Neuronal stem cell (in vitro differentiated cells): ENCODE measurements around the gene CA9.
A peak's percentile ranks its signal among the peaks of the same experiment; 100 is the strongest.

Source experiments
- DNase-seq: peaks from one replicate; pipeline ENCODE4 v3.0.0-alpha.2; 2013; ENCODE audit warnings: low spot score
- H2AFZ ChIP-seq: one replicate; pipeline ENCODE4 v1.6.1; 2013; ENCODE audit warnings: mild to moderate bottlenecking, low read length, inconsistent platforms
- H2AK5ac ChIP-seq: 2 replicates; pipeline ENCODE4 v1.6.1; 2013; ENCODE audit warnings: low read depth, mild to moderate bottlenecking, inconsistent platforms, low read length, moderate library complexity, mixed read lengths
- H2BK120ac ChIP-seq: 2 replicates; pipeline ENCODE4 v1.6.1; 2013; ENCODE audit warnings: low read depth, mild to moderate bottlenecking, inconsistent platforms, low read length, moderate library complexity, mixed read lengths
- H2BK12ac ChIP-seq: one replicate; pipeline ENCODE4 v1.6.1; 2013; ENCODE audit warnings: low read length, inconsistent platforms
- H2BK15ac ChIP-seq: 2 replicates; pipeline ENCODE4 v1.6.1; 2013; ENCODE audit warnings: mild to moderate bottlenecking, low read length, inconsistent platforms, mixed read lengths
- H2BK5ac ChIP-seq: one replicate; pipeline ENCODE4 v1.6.1; 2013; ENCODE audit warnings: inconsistent platforms, mild to moderate bottlenecking, low read length, moderate library complexity
- H3K14ac ChIP-seq: one replicate; pipeline ENCODE4 v1.6.1; 2013; ENCODE audit warnings: low read length, inconsistent platforms
- H3K18ac ChIP-seq: 2 replicates; pipeline ENCODE4 v1.6.1; 2013; ENCODE audit warnings: low read length, inconsistent platforms
- H3K23ac ChIP-seq: 2 replicates; pipeline ENCODE4 v1.6.1; 2013; ENCODE audit warnings: low read depth, mild to moderate bottlenecking, mixed read lengths, low read length, inconsistent platforms; ENCODE audit not compliant: poor library complexity
- H3K27ac ChIP-seq: replicated peaks from 3 replicates; pipeline ENCODE4 v1.5.1; 2013; ENCODE audit warnings: low read length, inconsistent platforms
- H3K27me3 ChIP-seq, 3 experiments: 2 replicates each; pipeline ENCODE4 v1.6.1; 2013; ENCODE audit warnings: low read length in 3 of 3, mild to moderate bottlenecking in 2 of 3, inconsistent platforms in 1 of 3, low read depth in 1 of 3, mixed read lengths in 1 of 3, moderate library complexity in 1 of 3; ENCODE audit not compliant: control insufficient read depth in 3 of 3, insufficient read depth in 3 of 3
- H3K36me3 ChIP-seq, 2 donors: replicated peaks in 1 of 2; 2 replicates each; pipeline ENCODE4 v1.6.1; 2013; ENCODE audit warnings: low read length in 2 of 2; ENCODE audit not compliant: control insufficient read depth in 2 of 2, insufficient read depth in 2 of 2
- H3K4ac ChIP-seq: 2 replicates; pipeline ENCODE4 v1.6.1; 2013; ENCODE audit warnings: inconsistent platforms, mild to moderate bottlenecking, low read length, moderate library complexity
- H3K4me1 ChIP-seq, 2 donors: 1 replicate in 1 of 2; 2 replicates in 1 of 2; pipeline ENCODE4 v1.6.1; 2013; ENCODE audit warnings: low read length in 2 of 2, low read depth in 1 of 2; ENCODE audit not compliant: control insufficient read depth in 2 of 2, insufficient read depth in 1 of 2
- H3K4me2 ChIP-seq: one replicate; pipeline ENCODE4 v1.6.1; 2013; ENCODE audit warnings: mild to moderate bottlenecking, low read length, inconsistent platforms; ENCODE audit not compliant: insufficient read depth, poor library complexity, severe bottlenecking
- H3K4me3 ChIP-seq, 2 donors: 2 replicates each; pipeline ENCODE4 v1.5.1; 2013; ENCODE audit warnings: low read length in 2 of 2, mild to moderate bottlenecking in 2 of 2, inconsistent platforms in 1 of 2, moderate library complexity in 1 of 2
- H3K79me1 ChIP-seq: one replicate; pipeline ENCODE4 v1.6.1; 2013; ENCODE audit warnings: low read depth, mild to moderate bottlenecking, inconsistent platforms, low read length, moderate library complexity
- H3K9ac ChIP-seq: one replicate; pipeline ENCODE4 v1.6.1; 2013; ENCODE audit warnings: mild to moderate bottlenecking, low read depth, low read length, inconsistent platforms; ENCODE audit not compliant: poor library complexity
- H3K9me3 ChIP-seq, 2 donors: replicated peaks in 1 of 2; 2 replicates each; pipeline versions ENCODE3 to v1.6.1; 2013; ENCODE audit warnings: low read length in 2 of 2, mild to moderate bottlenecking in 2 of 2, inconsistent platforms in 1 of 2, low read depth in 1 of 2, mixed read lengths in 1 of 2, moderate library complexity in 1 of 2; ENCODE audit not compliant: control insufficient read depth in 2 of 2, insufficient read depth in 1 of 2
- H4K8ac ChIP-seq: one replicate; pipeline ENCODE4 v1.6.1; 2013; ENCODE audit warnings: low read depth, mild to moderate bottlenecking, inconsistent platforms, low read length, moderate library complexity
- H4K91ac ChIP-seq: one replicate; pipeline ENCODE4 v1.6.1; 2013; ENCODE audit warnings: low read length, low read depth, mild to moderate bottlenecking, inconsistent platforms; ENCODE audit not compliant: poor library complexity
- WGBS, 2 donors: extraction: QIAGEN DNeasy Blood & Tissue Kit; methylation state at CpG; one replicate each; pipeline ENCODE4 v1.1.7; 2013; ENCODE audit warnings: missing lambda C conversion rate in 2 of 2, mixed read lengths in 1 of 2; ENCODE audit not compliant: insufficient read length in 2 of 2, insufficient replicate concordance in 1 of 2; ENCODE audit errors: extremely low coverage in 2 of 2; 5-methylcytosine and 5-hydroxymethylcytosine counted together

CA9 gene

GRCh38 chr9:35662437-35662836 lies 11.3 kb upstream of the CA9 start:
- Histone ChIP-seq H3K4me2 (no peak overlapping the region), H2BK12ac (no peak overlapping the region), H4K8ac (no peak overlapping the region), H2BK5ac (no peak overlapping the region), H3K14ac (no peak overlapping the region), H3K23ac (no peak overlapping the region), H3K4me1 (peaks cover 7 to 13% of the 10 kb centered on the region in 2 donors), H3K9ac (peak overlapping the region; percentile 25), H3K79me1 (peaks cover 8% of the 10 kb centered on the region), H3K27ac (no peak overlapping the region), H3K4me3 (no peak overlapping the region), H3K9me3 (no peaks in the 10 kb centered on the region), H3K36me3 (peaks cover 27 to 42% of the 10 kb centered on the region in 2 donors), H4K91ac (no peak overlapping the region), H2AK5ac (peak overlapping the region; percentile 64), H3K18ac (no peak overlapping the region), H2AFZ (no peak overlapping the region), H2BK120ac (no peak overlapping the region), H3K27me3 (no peaks in the 10 kb centered on the region), H3K4ac (no peak overlapping the region), H2BK15ac (no peak overlapping the region)
- no CpG with 5 or more reads among the region's 7 CpGs for WGBS, 2 donors
- no peak for DNase-seq

GRCh38 chr9:35664531-35665470 lies 8.9 kb upstream of the CA9 start, which contains the start of gene ARHGEF39:
Gene ARHGEF39 (minus strand): TSS chr9:35665195. CDS start chr9:35665169, 26 bp downstream.
- no peak within 1 kb of the TSS for H3K4ac ChIP-seq
- peak within 1 kb of the TSS; percentile 11 for H2BK15ac ChIP-seq
- H3K4me1 ChIP-seq = peaks cover 5 to 13% of the 10 kb centered on the region in 2 donors
- peak within 1 kb of the TSS; percentile 76 to 94 for H3K4me3 ChIP-seq
- H2BK120ac ChIP-seq = no peak within 1 kb of the TSS
- H2BK12ac ChIP-seq = no peak within 1 kb of the TSS
- H2AK5ac ChIP-seq = peak within 1 kb of the TSS; percentile 94
- H2AFZ ChIP-seq = peak within 1 kb of the TSS; percentile 94
- no CpG with 5 or more reads among the region's 58 CpGs for WGBS, 2 donors
- H3K9me3 ChIP-seq = peaks cover 0 to 3% of the 10 kb centered on the region in 2 donors
- H4K8ac ChIP-seq = no peak within 1 kb of the TSS
- peak within 1 kb of the TSS; percentile 75 for H3K4me2 ChIP-seq
- peaks cover 0 to 4% (median 0%) of the 10 kb centered on the region in 3 experiments for H3K27me3 ChIP-seq
- peaks cover 27 to 39% of the 10 kb centered on the region in 2 donors for H3K36me3 ChIP-seq
- H3K27ac ChIP-seq = no peak within 1 kb of the TSS
- H3K79me1 ChIP-seq = peaks cover 8% of the 10 kb centered on the region
- H3K18ac ChIP-seq = peak within 1 kb of the TSS; percentile 98
- peak; percentile 75 for DNase-seq
- peak within 1 kb of the TSS; percentile 86 for H3K23ac ChIP-seq
- H3K9ac ChIP-seq = peak within 1 kb of the TSS; percentile 92
- H4K91ac ChIP-seq = no peak within 1 kb of the TSS
- H3K14ac ChIP-seq = no peak within 1 kb of the TSS
- H2BK5ac ChIP-seq = no peak within 1 kb of the TSS

DNA sequence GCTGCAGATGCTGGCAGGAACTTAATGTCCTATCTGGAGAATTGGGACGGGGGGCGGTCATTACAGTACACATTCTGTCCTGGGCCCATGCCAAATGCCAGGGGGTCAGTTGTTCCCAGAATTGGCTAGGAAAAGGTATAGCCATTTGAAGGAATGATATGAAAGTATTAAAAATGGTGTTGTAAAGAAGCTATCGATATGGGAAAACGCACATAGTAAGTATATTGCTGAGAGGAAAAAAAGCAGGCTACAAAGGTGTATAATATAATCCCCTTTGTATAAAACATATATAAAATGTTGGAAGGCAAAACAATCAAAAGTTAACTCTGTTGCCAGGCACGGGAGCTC lies 8.3 kb upstream of the CA9 start:
- Histone ChIP-seq H3K27ac (no peak overlapping the region), H3K9ac (no peak overlapping the region), H3K4me1 (peaks cover 5 to 13% of the 10 kb centered on the region in 2 donors), H3K4me3 (peak overlapping the region; percentile 76 to 94), H3K14ac (no peak overlapping the region), H3K18ac (peak overlapping the region; percentile 72), H3K79me1 (peaks cover 8% of the 10 kb centered on the region), H3K36me3 (peaks cover 23 to 34% of the 10 kb centered on the region in 2 donors), H2BK5ac (no peak overlapping the region), H3K9me3 (peaks cover 0 to 3% of the 10 kb centered on the region in 2 donors), H2BK15ac (no peak overlapping the region), H4K91ac (no peak overlapping the region), H3K4me2 (peak overlapping the region; percentile 54), H2AFZ (peak overlapping the region; percentile 94), H2AK5ac (peak overlapping the region; percentile 51), H2BK12ac (no peak overlapping the region), H3K4ac (no peak overlapping the region), H2BK120ac (no peak overlapping the region), H4K8ac (no peak overlapping the region), H3K23ac (peak overlapping the region; percentile 86), H3K27me3 (peaks cover 0 to 4% (median 0%) of the 10 kb centered on the region in 3 experiments)
- WGBS, 2 donors = 100% methylated on average over 2 of the region's 5 CpGs; no CpG with 5 or more reads in 1 of the 2 donors
- no peak for DNase-seq

DNA sequence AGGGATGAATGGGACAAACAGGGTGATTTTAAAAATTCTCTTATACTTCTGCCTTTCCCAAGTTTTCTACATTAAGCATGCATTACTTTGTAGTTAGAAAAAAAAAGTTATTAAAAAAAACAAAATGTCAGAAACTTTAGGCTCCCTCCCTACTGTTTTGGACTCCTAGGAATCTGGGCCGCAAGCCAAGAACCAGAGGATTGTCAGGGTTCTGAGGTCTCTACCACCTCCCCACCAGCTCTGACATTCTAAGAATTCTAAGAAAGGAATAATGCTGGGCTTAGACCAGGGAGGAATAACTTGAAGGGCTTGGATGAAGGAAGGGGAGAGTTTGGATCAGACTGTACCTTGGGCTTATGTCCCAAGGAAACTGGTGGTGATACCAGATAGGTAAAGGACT lies 7.7 kb upstream of the CA9 start:
- Histone ChIP-seq H2BK5ac (no peak overlapping the region), H3K18ac (no peak overlapping the region), H3K27ac (no peak overlapping the region), H3K23ac (no peak overlapping the region), H3K4me1 (peaks cover 5 to 13% of the 10 kb centered on the region in 2 donors), H2BK12ac (no peak overlapping the region), H2AK5ac (peak overlapping the region; percentile 1), H3K36me3 (peaks cover 17 to 28% of the 10 kb centered on the region in 2 donors), H3K27me3 (peaks cover 0 to 4% (median 0%) of the 10 kb centered on the region in 3 experiments), H3K4me3 (no peak overlapping the region), H3K14ac (no peak overlapping the region), H3K79me1 (peaks cover 8% of the 10 kb centered on the region), H3K9me3 (peaks cover 0 to 3% of the 10 kb centered on the region in 2 donors), H4K8ac (no peak overlapping the region), H3K4ac (no peak overlapping the region), H4K91ac (no peak overlapping the region), H3K4me2 (no peak overlapping the region), H2BK15ac (no peak overlapping the region), H3K9ac (no peak overlapping the region), H2BK120ac (no peak overlapping the region), H2AFZ (no peak overlapping the region)
- WGBS, 2 donors = no CpG with 5 or more reads among the region's 1 CpG
- DNase-seq = no peak
